ENCODE measurements around the gene KCNH3.
"Not testable (repeated sequence)": the region's sequence is repeated elsewhere in the genome, so short reads cannot be mapped to it uniquely, and the experiment has no call there.

KCNH3 gene

GRCh38 chr12:49599961-49600360, 61.1 kb downstream of the KCNH3 start:
- no peaks in the 10 kb centered on the region for H3K36me3 ChIP-seq (replicated peaks)

GRCh38 chr12:49603721-49604120, 64.9 kb downstream of the KCNH3 start:
- Histone ChIP-seq H3K27ac (no peak overlapping the region), H3K27me3 (replicated peaks) (no peaks in the 10 kb centered on the region), H3K4me3 (ENCODE audit: low read depth, low read length) (no peak overlapping the region), H3K36me3 (replicated peaks) (no peaks in the 10 kb centered on the region)
- no peak for TF ChIP-seq CTCF (IDR thresholded peaks at IDR 0.05; ENCODE audit: low read depth, low read length, missing control alignments)
- DNase-seq: no peak
- in situ Hi-C loops (cut with HindIII; ENCODE audit: low pct_ligation_motif_present, low sequenced_read_pairs): no loop called here

More at GRCh38 chr12:49599961-49600360, 61.1 kb downstream of the KCNH3 start:
- no peak for TF ChIP-seq CTCF (IDR thresholded peaks at IDR 0.05; ENCODE audit: low read depth, low read length, missing control alignments)
- no peaks in the 10 kb centered on the region for H3K27me3 ChIP-seq (replicated peaks)
- no peak overlapping the region for H3K27ac ChIP-seq
- DNase-seq: no peak
- H3K4me3 ChIP-seq (ENCODE audit: low read depth, low read length): no peak overlapping the region
- in situ Hi-C loops (cut with HindIII; ENCODE audit: low pct_ligation_motif_present, low sequenced_read_pairs): no loop called here

GRCh38 chr12:49604856-49605255, 66.0 kb downstream of the KCNH3 start:
- H3K27ac ChIP-seq: no peak overlapping the region
- TF ChIP-seq CTCF (IDR thresholded peaks at IDR 0.05; ENCODE audit: low read depth, low read length, missing control alignments): no peak
- no peak for DNase-seq
- H3K4me3 ChIP-seq (ENCODE audit: low read depth, low read length): no peak overlapping the region
- H3K27me3 ChIP-seq (replicated peaks): no peaks in the 10 kb centered on the region
- H3K36me3 ChIP-seq (replicated peaks): no peaks in the 10 kb centered on the region
- in situ Hi-C loops (cut with HindIII; ENCODE audit: low pct_ligation_motif_present, low sequenced_read_pairs): no loop called here

- in situ Hi-C loops (cut with HindIII; ENCODE audit: low pct_ligation_motif_present, low sequenced_read_pairs); H3K27me3 ChIP-seq (replicated peaks); H3K27ac ChIP-seq; DNase-seq; H3K36me3 ChIP-seq (replicated peaks); H3K4me3 ChIP-seq (ENCODE audit: low read depth, low read length): not testable (repeated sequence)
Observed at GRCh38 chr12:49605539-49605938, 66.7 kb downstream of the KCNH3 start, which contains the start of gene FAM186B. FAM186B (minus strand) TSS chr12:49605639; CDS start chr12:49605477, 162 bp downstream.

Measured in brain microvascular endothelial cell (primary cell).